Pancreas (tissue), 10 donors: ENCODE measurements around the gene EZH2. TPM values are rescaled to one million over a fixed set of nuclear protein-coding genes. Genes with fewer than 3 reads are reported as not detected.
A peak's percentile ranks its signal among the peaks of the same experiment; 100 is the strongest.

Experiments
- ATAC-seq, 4 donors: fragments of 200-7000 bp; cut with Tn5 transposase; one replicate each; pipeline versions ENCODE4 v1.8.0 to v1.9.1; 2020; ENCODE audit warnings: mild to moderate bottlenecking in 4 of 4, moderate library complexity in 4 of 4
- DNase-seq, 6 donors: peaks; one replicate each; pipeline ENCODE4 v3.0.0-alpha.2; 2020
- FAIRE-seq: peaks from 2 replicates; lab custom pipeline; 2012; peaks lifted over from hg19 to GRCh38; lab: Jason Lieb, UNC
- H3K27ac ChIP-seq, 4 donors: fragments of 200-600 bp; sonication (generic); 1 replicate in 3 of 4; 2 replicates in 1 of 4; pipeline versions ENCODE4 v1.5.0 to v1.8.0; 2020
- H3K27me3 ChIP-seq, 4 donors: fragments of 200-600 bp; one replicate each; pipeline ENCODE4 v1.8.0; 2021
- H3K36me3 ChIP-seq, 3 donors: fragments of 200-600 bp; sonication (generic) in 1 of 3; one replicate each; pipeline versions ENCODE4 v1.5.0 to v1.8.0; 2020 to 2021
- H3K4me1 ChIP-seq, 3 donors: fragments of 200-600 bp; one replicate each; pipeline ENCODE4 v1.8.0; 2021
- H3K4me3 ChIP-seq, 4 donors: fragments of 200-600 bp; sonication (generic) in 2 of 4; one replicate each; pipeline versions ENCODE4 v1.5.0 to v1.8.0; 2020 to 2021
- H3K9me3 ChIP-seq, 4 donors: fragments of 200-600 bp; one replicate each; pipeline ENCODE4 v1.8.0; 2021
- WGBS, 2 donors: extraction: QIAGEN DNeasy Blood & Tissue Kit; methylation state at CpG; one replicate each; pipeline ENCODE4 v1.1.7; 2013; 5-methylcytosine and 5-hydroxymethylcytosine counted together
- intact Hi-C, 3 donors: fragments of 100-400 bp; cut with DNase I; formaldehyde crosslinking; loops; one replicate each; pipeline versions ENCODE4 v1.11.1 to v1.14.2; 2022
- polyA plus RNA-seq, 2 donors: library from polyadenylated mRNA; stranded (reverse); fragments of 200-250 nt; gene quantifications; one replicate each; pipeline ENCODE4 v1.2.3, GENCODE V29; 2013
- total RNA-seq, 6 donors: library from RNA; stranded (reverse); fragmentation: NEBNext Ultra II Directional in 4 of 6; extraction: Animal tissue kit (Norgen Biotek cat#: 25700) in 4 of 6; gene quantifications; one replicate each; pipeline versions ENCODE4 v1.2.1 to v1.2.4, GENCODE V29; 2021 to 2023
- TF ChIP-seq, protein P1 (sequence below), 4 donors: fragments of 200-600 bp; sonication (generic) in 3 of 4; IDR thresholded peaks; one replicate each; pipeline versions ENCODE4 v1.5.0 to v1.8.0; 2021; ENCODE audit warnings: antibody characterized with exemption in 4 of 4
- donor health status: healthy with polysubstance abuse.
- donor health status: DM: no; HTN: no; CAD: no; lungs with moderate emphysema.
- donor health status: DM: no; HTN: no; CAD: no.
- donor health status: control.
- donor health status: control.
- donor health status: Bipolar disorder and iron deficiency.
- donor health status: DM: yes; HTN: yes; CAD: no.
- donor health status: DM: no; HTN: no; CAD: no.
- donor health status: DM: no; HTN: no; CAD: no.
- donor health status: DM: yes; HTN: yes; CAD: no.

The EZH2 gene
- total and polyA plus RNA-seq, 8 donors: 2.4 to 4.3 (median 3.2) TPM

GRCh38 chr7:148918058-148918596 lies 34.0 kb upstream of the EZH2 start:
- TF ChIP-seq, protein P1, sequence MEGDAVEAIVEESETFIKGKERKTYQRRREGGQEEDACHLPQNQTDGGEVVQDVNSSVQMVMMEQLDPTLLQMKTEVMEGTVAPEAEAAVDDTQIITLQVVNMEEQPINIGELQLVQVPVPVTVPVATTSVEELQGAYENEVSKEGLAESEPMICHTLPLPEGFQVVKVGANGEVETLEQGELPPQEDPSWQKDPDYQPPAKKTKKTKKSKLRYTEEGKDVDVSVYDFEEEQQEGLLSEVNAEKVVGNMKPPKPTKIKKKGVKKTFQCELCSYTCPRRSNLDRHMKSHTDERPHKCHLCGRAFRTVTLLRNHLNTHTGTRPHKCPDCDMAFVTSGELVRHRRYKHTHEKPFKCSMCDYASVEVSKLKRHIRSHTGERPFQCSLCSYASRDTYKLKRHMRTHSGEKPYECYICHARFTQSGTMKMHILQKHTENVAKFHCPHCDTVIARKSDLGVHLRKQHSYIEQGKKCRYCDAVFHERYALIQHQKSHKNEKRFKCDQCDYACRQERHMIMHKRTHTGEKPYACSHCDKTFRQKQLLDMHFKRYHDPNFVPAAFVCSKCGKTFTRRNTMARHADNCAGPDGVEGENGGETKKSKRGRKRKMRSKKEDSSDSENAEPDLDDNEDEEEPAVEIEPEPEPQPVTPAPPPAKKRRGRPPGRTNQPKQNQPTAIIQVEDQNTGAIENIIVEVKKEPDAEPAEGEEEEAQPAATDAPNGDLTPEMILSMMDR (IDR thresholded peaks at IDR 0.05): no peak
- FAIRE-seq: no peak
- no peaks in the 10 kb centered on the region for H3K4me1 ChIP-seq
- no peak overlapping the region for H3K4me3 ChIP-seq
- H3K9me3 ChIP-seq: no peaks in the 10 kb centered on the region
- H3K27me3 ChIP-seq: no peaks in the 10 kb centered on the region
- no peak for ATAC-seq
- intact Hi-C loops: no loop called here
- no peak for DNase-seq
- H3K27ac ChIP-seq: no peak overlapping the region
- H3K36me3 ChIP-seq: no peaks in the 10 kb centered on the region
- WGBS, 2 donors: 81% methylated on average over 10 of the region's 10 CpGs

- Histone ChIP-seq H3K27me3 (no peaks in the 10 kb centered on the region), H3K4me1 (no peaks in the 10 kb centered on the region), H3K36me3 (no peaks in the 10 kb centered on the region), H3K9me3 (no peaks in the 10 kb centered on the region), H3K27ac (no peak overlapping the region), H3K4me3 (no peak overlapping the region)
- TF ChIP-seq, protein P1 (IDR thresholded peaks at IDR 0.05): no peak
- ATAC-seq (no peak), FAIRE-seq (no peak), DNase-seq (no peak)
- intact Hi-C loops: no loop called here
- 43 to 45% methylated on average over 1 of the region's 1 CpG for WGBS, 2 donors
Observed at GRCh38 chr7:148916186-148916585, 32.1 kb upstream of the EZH2 start.

DNA sequence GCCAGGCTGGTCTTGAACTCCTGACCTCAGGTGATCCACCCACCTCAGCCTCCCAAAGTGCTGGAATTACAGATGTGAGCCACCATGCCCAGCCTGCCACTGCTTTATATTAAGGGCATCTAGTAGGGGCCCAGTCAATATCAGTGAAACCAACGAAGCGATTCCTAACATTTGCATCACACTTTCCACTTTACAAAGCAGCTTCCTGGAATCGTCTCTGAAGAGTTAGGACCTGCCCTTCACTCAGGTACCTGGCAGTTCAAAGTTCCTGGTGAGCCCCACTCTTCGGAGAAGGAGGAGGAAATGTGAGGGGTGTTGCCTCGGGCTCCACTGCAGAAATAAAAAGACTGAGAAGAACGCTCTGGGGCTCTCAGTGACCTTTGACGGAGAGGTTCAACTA lies 31.1 kb upstream of the EZH2 start:
- Histone ChIP-seq H3K9me3 (no peaks in the 10 kb centered on the region), H3K36me3 (no peaks in the 10 kb centered on the region), H3K4me3 (no peak overlapping the region), H3K4me1 (no peaks in the 10 kb centered on the region), H3K27ac (no peak overlapping the region), H3K27me3 (no peaks in the 10 kb centered on the region)
- intact Hi-C loops: no loop called here
- ATAC-seq: no peak
- TF ChIP-seq, protein P1 (IDR thresholded peaks at IDR 0.05): no peak
- 70 to 79% methylated on average over 7 of the region's 7 CpGs for WGBS, 2 donors
- FAIRE-seq: no peak
- no peak for DNase-seq

- no peak for DNase-seq
- intact Hi-C loops: no loop called here
- FAIRE-seq: no peak
- peak in 1 of 4 donors; percentile 39 for ATAC-seq
- no peak overlapping the region for H3K27ac ChIP-seq
- 71 to 73% methylated on average over 10 of the region's 10 CpGs for WGBS, 2 donors
- H3K4me1 ChIP-seq: no peaks in the 10 kb centered on the region
- H3K4me3 ChIP-seq: no peak overlapping the region
- TF ChIP-seq, protein P1 (IDR thresholded peaks at IDR 0.05): no peak
- no peaks in the 10 kb centered on the region for H3K9me3 ChIP-seq
- no peaks in the 10 kb centered on the region for H3K27me3 ChIP-seq
- H3K36me3 ChIP-seq: no peaks in the 10 kb centered on the region
Observed at GRCh38 chr7:148914208-148914777, 30.2 kb upstream of the EZH2 start.

DNA sequence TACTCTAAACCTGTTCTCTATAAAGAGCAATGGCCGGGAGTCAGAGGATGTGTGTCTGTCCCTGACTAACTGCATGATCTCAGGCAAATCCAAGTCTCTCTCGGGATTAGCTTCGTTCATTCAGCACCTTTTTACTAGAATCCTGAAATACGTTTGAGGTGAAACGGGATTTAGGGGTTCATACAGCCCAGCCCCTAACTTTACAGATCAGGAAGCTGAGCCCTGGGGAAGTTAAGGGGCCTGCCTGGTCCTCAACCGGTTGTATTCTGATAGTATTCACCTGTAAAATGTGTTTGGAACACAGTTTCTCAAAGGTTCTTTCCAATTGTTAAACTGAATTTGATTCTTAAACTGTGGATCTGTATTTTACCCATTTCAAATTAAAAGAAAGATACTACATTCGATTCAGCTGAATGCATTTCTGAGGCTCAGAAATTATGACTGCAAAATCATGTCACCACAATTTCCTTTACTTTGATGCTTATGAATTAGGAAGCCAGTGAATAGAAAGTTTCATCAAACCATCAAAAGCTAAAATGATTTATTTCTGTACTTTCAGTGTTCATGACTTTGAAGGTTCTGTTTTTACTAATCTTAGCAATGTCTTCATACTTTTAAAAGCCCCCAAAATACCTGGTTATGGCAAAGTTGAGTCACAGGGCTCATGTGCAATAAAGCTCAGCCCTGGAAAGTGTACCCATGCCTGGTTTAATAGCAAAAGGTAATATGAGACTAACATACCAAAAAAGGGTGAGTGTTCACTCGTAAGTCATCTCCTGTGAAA lies 28.9 kb upstream of the EZH2 start:
- FAIRE-seq (no peak), DNase-seq (no peak), ATAC-seq (no peak)
- WGBS, 2 donors: 67 to 68% methylated on average over 8 of the region's 8 CpGs
- intact Hi-C loops: no loop called here
- Histone ChIP-seq H3K4me3 (no peak overlapping the region), H3K9me3 (no peaks in the 10 kb centered on the region), H3K27ac (no peak overlapping the region), H3K36me3 (no peaks in the 10 kb centered on the region), H3K4me1 (no peaks in the 10 kb centered on the region), H3K27me3 (no peaks in the 10 kb centered on the region)
- TF ChIP-seq, protein P1 (IDR thresholded peaks at IDR 0.05): no peak
